22Rv1 (cell line): Measurements from ENCODE around the gene TNRC6B.

ENCODE experiments used
- H3K27ac ChIP-seq: fragments of 450-650 bp; 2 replicates; pipeline ENCODE4 v1.5.1; 2017
- ZFX ChIP-seq: fragments of 450-650 bp; IDR thresholded peaks from 2 replicates; pipeline ENCODE4 v1.6.1; 2017; ENCODE audit warnings: antibody characterized with exemption, borderline replicate concordance
- TF ChIP-seq, protein P1 (sequence below): fragments of 450-650 bp; IDR thresholded peaks from 2 replicates; pipeline ENCODE4 v1.5.1; 2017; ENCODE audit warnings: mild to moderate bottlenecking

Gene TNRC6B

DNA sequence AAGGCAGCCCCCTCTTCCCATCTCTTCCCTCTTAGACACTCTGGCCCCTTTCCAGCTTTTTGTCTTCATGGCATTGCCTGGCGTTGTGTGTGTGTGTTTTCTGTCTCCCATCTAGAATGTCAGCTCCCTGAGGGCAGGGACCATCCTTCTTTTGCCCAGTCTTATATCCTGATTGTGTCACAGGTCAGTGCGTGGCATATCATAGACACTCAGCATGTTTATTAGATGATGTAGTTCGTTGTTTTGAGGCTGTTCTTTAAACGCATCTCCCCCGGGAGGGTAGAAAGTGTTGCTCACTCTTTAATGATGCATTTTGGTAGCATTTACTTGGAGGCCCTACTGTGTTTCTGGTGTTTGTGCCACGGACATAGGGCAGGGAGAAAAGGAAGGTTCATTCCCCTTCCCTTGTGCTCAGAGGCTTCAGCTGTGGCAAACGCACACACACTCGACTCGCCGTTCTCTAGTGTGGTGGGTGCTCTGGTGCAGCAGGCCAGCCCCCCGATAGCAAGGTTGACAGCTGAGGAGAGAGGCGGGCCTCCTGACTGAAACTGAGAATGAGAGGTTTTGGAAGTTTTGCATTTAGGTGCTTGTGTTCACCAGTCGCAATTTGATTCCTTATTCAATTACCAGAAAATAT lies 60.2 kb downstream of the TNRC6B start:
- no peak for TF ChIP-seq ZFX
- TF ChIP-seq, protein P1, sequence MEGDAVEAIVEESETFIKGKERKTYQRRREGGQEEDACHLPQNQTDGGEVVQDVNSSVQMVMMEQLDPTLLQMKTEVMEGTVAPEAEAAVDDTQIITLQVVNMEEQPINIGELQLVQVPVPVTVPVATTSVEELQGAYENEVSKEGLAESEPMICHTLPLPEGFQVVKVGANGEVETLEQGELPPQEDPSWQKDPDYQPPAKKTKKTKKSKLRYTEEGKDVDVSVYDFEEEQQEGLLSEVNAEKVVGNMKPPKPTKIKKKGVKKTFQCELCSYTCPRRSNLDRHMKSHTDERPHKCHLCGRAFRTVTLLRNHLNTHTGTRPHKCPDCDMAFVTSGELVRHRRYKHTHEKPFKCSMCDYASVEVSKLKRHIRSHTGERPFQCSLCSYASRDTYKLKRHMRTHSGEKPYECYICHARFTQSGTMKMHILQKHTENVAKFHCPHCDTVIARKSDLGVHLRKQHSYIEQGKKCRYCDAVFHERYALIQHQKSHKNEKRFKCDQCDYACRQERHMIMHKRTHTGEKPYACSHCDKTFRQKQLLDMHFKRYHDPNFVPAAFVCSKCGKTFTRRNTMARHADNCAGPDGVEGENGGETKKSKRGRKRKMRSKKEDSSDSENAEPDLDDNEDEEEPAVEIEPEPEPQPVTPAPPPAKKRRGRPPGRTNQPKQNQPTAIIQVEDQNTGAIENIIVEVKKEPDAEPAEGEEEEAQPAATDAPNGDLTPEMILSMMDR = no peak
- H3K27ac ChIP-seq = no peak overlapping the region

DNA sequence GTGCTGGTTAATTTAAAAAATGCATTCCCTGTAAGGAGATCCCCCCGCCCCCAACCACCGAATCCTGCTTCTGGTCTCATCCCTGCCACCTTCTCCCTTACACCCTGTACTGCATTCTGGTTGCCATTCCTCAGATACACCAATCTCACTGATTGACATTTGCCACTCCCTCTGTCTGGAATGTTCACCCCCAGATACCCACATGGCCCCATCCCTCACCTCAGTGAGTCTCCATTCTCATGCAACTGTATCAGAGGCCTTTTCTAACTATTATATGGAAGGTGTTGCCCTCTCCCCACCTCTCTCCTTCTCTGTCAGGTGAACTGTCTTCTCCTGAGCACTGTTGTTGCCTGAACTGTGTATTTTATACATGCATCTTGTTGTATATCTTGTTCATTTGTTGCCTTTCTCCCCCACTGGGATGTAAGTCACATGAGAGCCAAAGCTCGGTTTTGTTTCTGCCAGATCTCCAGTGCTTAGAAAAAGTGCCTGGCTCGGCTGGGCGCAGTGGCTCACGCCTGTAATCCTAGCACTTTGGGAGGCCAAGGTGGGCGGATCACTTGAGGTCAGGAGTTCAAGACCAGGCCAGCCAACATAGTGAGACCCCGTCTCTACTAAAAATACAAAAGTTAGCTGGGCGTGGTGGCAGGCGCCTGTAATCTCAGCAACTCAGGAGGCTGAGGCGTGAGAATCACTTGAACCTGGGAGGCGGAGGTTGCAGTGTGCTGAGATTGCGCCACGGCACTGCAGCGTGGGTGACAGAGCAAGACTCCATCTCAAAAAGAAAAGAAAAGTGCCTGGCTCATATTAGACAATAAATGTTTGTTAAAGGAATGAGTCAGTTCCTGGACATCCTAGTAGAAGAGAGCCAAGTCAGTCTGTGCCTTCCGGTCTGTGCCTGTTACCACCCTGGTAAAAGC lies 61.0 kb downstream of the TNRC6B start:
- no peak for TF ChIP-seq ZFX
- TF ChIP-seq, protein P1 = no peak
- H3K27ac ChIP-seq = no peak overlapping the region

DNA sequence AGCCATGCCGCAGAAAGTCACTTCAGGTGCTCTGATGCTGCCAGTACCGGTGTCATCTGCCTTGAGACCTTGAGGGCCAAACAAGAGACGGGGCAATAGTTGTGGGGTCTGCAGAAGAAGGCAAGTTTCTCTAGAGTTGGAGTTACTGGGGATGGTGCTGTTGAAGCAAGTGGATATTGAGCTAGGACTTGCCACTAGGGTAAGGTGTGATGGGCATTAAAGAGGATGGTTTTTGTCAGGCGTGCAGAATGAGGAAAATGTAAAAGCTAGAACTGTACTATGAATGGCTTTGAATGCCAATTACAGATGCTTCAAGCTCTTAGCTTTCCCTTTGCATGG lies 61.6 kb downstream of the TNRC6B start:
- no peak for TF ChIP-seq ZFX
- no peak overlapping the region for H3K27ac ChIP-seq

DNA sequence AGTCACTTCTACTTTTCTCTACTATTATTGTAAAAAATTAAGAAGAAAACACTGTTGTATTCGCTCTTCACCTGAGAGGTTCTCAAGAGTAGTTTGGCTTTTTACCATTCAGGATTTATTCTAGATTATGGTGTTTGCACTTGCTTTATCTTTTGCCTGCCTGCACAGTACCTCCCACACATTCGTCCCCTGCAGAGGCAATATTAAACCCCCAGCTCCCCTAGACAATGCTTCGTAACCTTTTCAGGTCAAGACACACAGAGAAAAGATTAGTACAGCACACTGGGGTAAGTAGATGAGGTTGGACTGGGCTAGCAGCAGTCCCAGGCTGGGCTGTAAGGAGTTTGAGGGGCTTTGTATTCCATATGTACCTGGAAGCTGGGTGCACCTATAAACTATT lies 62.4 kb downstream of the TNRC6B start:
- H3K27ac ChIP-seq = no peak overlapping the region
- TF ChIP-seq, protein P1 = no peak
- no peak for TF ChIP-seq ZFX

DNA sequence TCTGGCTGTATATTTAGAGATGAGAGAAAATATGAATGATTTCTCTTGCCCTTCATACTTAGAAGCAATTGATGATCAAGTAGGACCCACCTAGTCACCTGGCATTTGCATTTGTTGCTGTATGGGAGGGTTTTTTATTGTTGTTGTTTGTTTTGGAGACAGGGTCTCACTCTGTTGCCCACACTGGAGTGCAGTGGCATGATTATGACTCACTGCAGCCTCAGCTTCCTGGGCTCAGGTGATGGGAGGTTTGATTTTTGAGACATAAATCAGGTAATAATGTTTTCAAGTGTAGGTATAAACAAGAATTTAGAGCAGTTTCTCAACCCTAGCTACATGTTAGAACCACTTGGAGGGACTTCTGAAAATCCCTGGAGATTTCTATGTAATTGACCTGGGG lies 63.0 kb downstream of the TNRC6B start:
- H3K27ac ChIP-seq = no peak overlapping the region
- TF ChIP-seq, protein P1 = no peak
- TF ChIP-seq ZFX = no peak

DNA sequence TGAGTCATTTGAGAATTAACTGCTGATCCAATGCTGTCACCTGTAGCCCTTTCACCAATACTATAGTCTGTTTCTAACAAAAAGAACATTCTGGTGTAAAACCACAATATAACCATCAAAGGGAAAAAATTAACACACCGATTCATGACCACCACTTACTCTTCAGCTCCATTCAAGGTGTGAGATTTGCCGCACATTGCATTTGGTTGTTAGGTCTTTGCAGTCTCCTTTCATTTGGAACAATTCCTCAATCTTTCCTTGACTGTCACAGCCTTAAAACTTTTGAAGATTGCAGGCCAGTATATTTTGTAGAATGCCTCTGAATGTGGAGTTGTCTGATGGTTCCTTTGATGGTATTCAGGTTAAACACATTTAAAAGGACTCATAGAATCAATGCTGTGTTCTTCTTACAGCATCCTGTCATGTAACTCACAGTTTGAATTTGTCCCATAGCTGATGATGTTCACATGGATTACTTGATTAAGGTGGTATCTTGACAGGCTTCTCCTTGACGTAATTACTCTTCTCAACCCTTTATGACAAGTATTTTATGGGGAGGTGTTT lies 63.6 kb downstream of the TNRC6B start:
- TF ChIP-seq, protein P1 = no peak
- TF ChIP-seq ZFX = no peak
- no peak overlapping the region for H3K27ac ChIP-seq

DNA sequence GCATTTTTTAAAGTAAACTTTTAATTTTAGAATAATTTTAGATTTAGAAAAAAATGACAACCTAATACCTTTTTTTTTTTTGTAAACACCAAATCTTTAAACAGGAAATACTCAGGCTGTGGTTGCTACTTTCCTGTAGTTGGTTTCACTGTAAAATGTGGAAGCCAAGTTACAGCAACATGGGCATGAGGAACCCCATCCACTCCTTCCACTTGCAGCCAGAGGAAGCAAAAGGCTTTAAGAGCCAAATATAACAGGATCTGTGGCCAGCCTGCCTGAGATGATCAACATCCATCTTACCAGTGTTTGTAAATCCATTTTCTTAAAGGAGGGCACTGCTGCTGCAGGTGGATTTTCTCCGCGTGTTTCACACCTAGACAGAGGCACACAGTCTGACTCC lies 66.2 kb downstream of the TNRC6B start:
- no peak for TF ChIP-seq ZFX
- TF ChIP-seq, protein P1 = no peak
- no peak overlapping the region for H3K27ac ChIP-seq
